ENCODE data around the gene ATAD3A.

ATAD3A gene

GRCh38 chr1:1567891-1568291 lies 55.9 kb downstream of the ATAD3A start:
- no peak for DNase-seq (ENCODE audit: low read depth)
- H3K4me3 ChIP-seq (ENCODE audit: control insufficient read depth, low read depth, low read length) = no peak overlapping the region
- TF ChIP-seq CTCF (conservative IDR thresholded peaks at IDR 0.05; ENCODE audit: control insufficient read depth, insufficient read depth, low read depth, low read length) = no peak

- no peak for TF ChIP-seq CTCF (conservative IDR thresholded peaks at IDR 0.05; ENCODE audit: control insufficient read depth, insufficient read depth, low read depth, low read length)
- H3K4me3 ChIP-seq (ENCODE audit: control insufficient read depth, low read depth, low read length) = no peak overlapping the region
- DNase-seq (ENCODE audit: low read depth) = no peak
Measured at GRCh38 chr1:1569341-1569740, 57.4 kb downstream of the ATAD3A start.

- TF ChIP-seq CTCF (conservative IDR thresholded peaks at IDR 0.05; ENCODE audit: control insufficient read depth, insufficient read depth, low read depth, low read length) = peak; percentile 17
- DNase-seq (ENCODE audit: low read depth) = peak; percentile 62
Measured at GRCh38 chr1:1573843-1574720, 62.1 kb downstream of the ATAD3A start.

GRCh38 chr1:1574721-1575537 lies 63.0 kb downstream of the ATAD3A start, which contains the start of gene SSU72:
Gene SSU72, minus strand, starts transcription at chr1:1574863. Its CDS starts 306 bp downstream, at chr1:1574557.
- peak within 1 kb of the TSS; percentile 93 for H3K4me3 ChIP-seq (ENCODE audit: control insufficient read depth, low read depth, low read length)

More at GRCh38 chr1:1573843-1574720, 62.1 kb downstream of the ATAD3A start:
- H3K4me3 ChIP-seq (ENCODE audit: control insufficient read depth, low read depth, low read length) = peak overlapping the region; percentile 93

GRCh38 chr1:1577367-1578011 lies 65.5 kb downstream of the ATAD3A start:
- TF ChIP-seq CTCF (conservative IDR thresholded peaks at IDR 0.05; ENCODE audit: control insufficient read depth, insufficient read depth, low read depth, low read length) = no peak
- H3K4me3 ChIP-seq (ENCODE audit: control insufficient read depth, low read depth, low read length) = no peak overlapping the region
- DNase-seq (ENCODE audit: low read depth) = no peak

More at GRCh38 chr1:1574721-1575537, 63.0 kb downstream of the ATAD3A start, which contains the start of gene SSU72:
- peak; percentile 89 for DNase-seq (ENCODE audit: low read depth)
- TF ChIP-seq CTCF (conservative IDR thresholded peaks at IDR 0.05; ENCODE audit: control insufficient read depth, insufficient read depth, low read depth, low read length) = no peak

GRCh38 chr1:1578371-1578940 lies 66.5 kb downstream of the ATAD3A start:
- H3K4me3 ChIP-seq (ENCODE audit: control insufficient read depth, low read depth, low read length) = no peak overlapping the region
- no peak for DNase-seq (ENCODE audit: low read depth)
- TF ChIP-seq CTCF (conservative IDR thresholded peaks at IDR 0.05; ENCODE audit: control insufficient read depth, insufficient read depth, low read depth, low read length) = no peak

Data from fibroblast of mammary gland (primary cell).